IMR-90 (cell line): ENCODE results near the gene BRPF1. TPM values are rescaled to one million over a fixed set of nuclear protein-coding genes. Genes with fewer than 3 reads are reported as not detected.

Experiments
- ATAC-seq: fragments of 200-7000 bp; cut with Tn5 transposase; 2 replicates; pipeline ENCODE4 v1.9.1; 2020; ENCODE audit warnings: low read depth, mild to moderate bottlenecking, moderate library complexity
- BruUV-seq: library from RNA; stranded (reverse); fragments of 400-500 nt; replicated peaks from 2 replicates; lab custom pipeline; 2021; lab: Mats Ljungman, UMichigan
- CTCF ChIA-PET: fragments of 300-600 bp; formaldehyde crosslinking; extraction: SDS; loops from one replicate; lab custom pipeline; 2021; ENCODE audit warnings: antibody characterized with exemption; lab: Yijun Ruan, JAX
- POLR2A ChIA-PET: fragments of 300-600 bp; sonication (Branson Sonifier 250); formaldehyde crosslinking; loops from one replicate; lab custom pipeline; 2022; ENCODE audit warnings: antibody characterized with exemption; ENCODE audit not compliant: unreplicated experiment; lab: Charles Lee
- DNase-seq: peaks from one replicate; pipeline ENCODE4 v3.0.0; 2013
- H2AFZ ChIP-seq: replicated peaks from 2 replicates; pipeline ENCODE3; 2013; ENCODE audit warnings: low read length, mild to moderate bottlenecking; ENCODE audit not compliant: poor library complexity
- H2AK5ac ChIP-seq: 2 replicates; pipeline ENCODE4 v1.6.1; 2013; ENCODE audit warnings: low read depth, low read length, inconsistent platforms
- H2AK9ac ChIP-seq: replicated peaks from 2 replicates; pipeline ENCODE3; 2013; ENCODE audit warnings: mild to moderate bottlenecking, low read depth, low read length, moderate library complexity; ENCODE audit not compliant: poor library complexity
- H2BK120ac ChIP-seq: 2 replicates; pipeline ENCODE4 v1.6.1; 2013; ENCODE audit warnings: low read depth, low read length, inconsistent platforms
- H2BK15ac ChIP-seq: 3 replicates; pipeline ENCODE4 v1.6.1; 2013; ENCODE audit warnings: low read depth, low read length, inconsistent platforms
- H2BK20ac ChIP-seq: 2 replicates; pipeline ENCODE4 v1.6.1; 2013; ENCODE audit warnings: low read depth, mild to moderate bottlenecking, inconsistent platforms, low read length, moderate library complexity
- H2BK5ac ChIP-seq: 2 replicates; pipeline ENCODE4 v1.6.1; 2013; ENCODE audit warnings: mild to moderate bottlenecking, low read depth, low read length, inconsistent platforms; ENCODE audit not compliant: poor library complexity, severe bottlenecking
- H3K14ac ChIP-seq: replicated peaks from 2 replicates; pipeline ENCODE4 v1.6.1; 2013; ENCODE audit warnings: low read depth, low read length, inconsistent platforms
- H3K18ac ChIP-seq: 2 replicates; pipeline ENCODE4 v1.6.1; 2013; ENCODE audit warnings: low read depth, low read length, control low read depth
- H3K23ac ChIP-seq: 2 replicates; pipeline ENCODE4 v1.6.1; 2013; ENCODE audit warnings: low read depth, low read length, inconsistent platforms
- H3K27ac ChIP-seq: 2 replicates; pipeline ENCODE4 v1.5.1; 2013; ENCODE audit warnings: mild to moderate bottlenecking, control low read depth, low read length; ENCODE audit not compliant: insufficient read depth
- H3K27me3 ChIP-seq: 2 replicates; pipeline ENCODE4 v1.6.1; 2013; ENCODE audit warnings: low read length; ENCODE audit not compliant: control insufficient read depth, insufficient read depth
- H3K36me3 ChIP-seq: 2 replicates; pipeline ENCODE4 v1.6.1; 2013; ENCODE audit warnings: low read length, mixed read lengths; ENCODE audit not compliant: control insufficient read depth, insufficient read depth
- H3K4ac ChIP-seq: 2 replicates; pipeline ENCODE4 v1.6.1; 2013; ENCODE audit warnings: low read depth, low read length, inconsistent platforms
- H3K4me1 ChIP-seq: 2 replicates; pipeline ENCODE4 v1.6.1; 2013; ENCODE audit warnings: low read length, mixed read lengths; ENCODE audit not compliant: control insufficient read depth, insufficient read depth
- H3K4me2 ChIP-seq: 2 replicates; pipeline ENCODE4 v1.6.1; 2013; ENCODE audit warnings: low read depth, mild to moderate bottlenecking, control low read depth, low read length, moderate library complexity
- H3K4me3 ChIP-seq: 2 replicates; pipeline ENCODE4 v1.5.1; 2013; ENCODE audit warnings: low read depth, mild to moderate bottlenecking, control low read depth, low read length, moderate library complexity; ENCODE audit not compliant: insufficient read depth
- H3K56ac ChIP-seq: 2 replicates; pipeline ENCODE4 v1.6.1; 2013; ENCODE audit warnings: low read length, inconsistent platforms; ENCODE audit not compliant: insufficient read depth; ENCODE audit errors: extremely low read depth
- H3K79me1 ChIP-seq, 2 experiments: 2 replicates each; pipeline ENCODE4 v1.6.1; 2013; ENCODE audit warnings: low read length in 2 of 2, inconsistent platforms in 1 of 2, low read depth in 1 of 2
- H3K9ac ChIP-seq: 2 replicates; pipeline ENCODE4 v1.6.1; 2013; ENCODE audit warnings: low read depth, low read length, control low read depth
- H3K9me1 ChIP-seq: 2 replicates; pipeline ENCODE4 v1.6.1; 2013; ENCODE audit warnings: low read length, inconsistent platforms; ENCODE audit not compliant: insufficient read depth
- H3K9me3 ChIP-seq: 2 replicates; pipeline ENCODE4 v1.6.1; 2013; ENCODE audit warnings: low read length; ENCODE audit not compliant: control insufficient read depth, insufficient read depth
- H4K20me1 ChIP-seq: 2 replicates; pipeline ENCODE4 v1.6.1; 2013; ENCODE audit warnings: low read length, inconsistent platforms; ENCODE audit not compliant: insufficient read depth
- H4K5ac ChIP-seq: 2 replicates; pipeline ENCODE4 v1.6.1; 2013; ENCODE audit warnings: mild to moderate bottlenecking, low read depth, low read length, control low read depth
- H4K8ac ChIP-seq, 2 experiments: 2 replicates each; pipeline ENCODE4 v1.6.1; 2013; ENCODE audit warnings: low read depth in 2 of 2, low read length in 2 of 2, control low read depth in 1 of 2, inconsistent platforms in 1 of 2
- H4K91ac ChIP-seq: 2 replicates; pipeline ENCODE4 v1.6.1; 2013; ENCODE audit warnings: low read depth, low read length, inconsistent platforms; ENCODE audit not compliant: insufficient read depth
- BHLHE40 ChIP-seq: fragments of 150-350 bp; IDR thresholded peaks from 2 replicates; pipeline ENCODE4 v1.6.1; 2016; ENCODE audit warnings: mild to moderate bottlenecking, low read depth, low read length
- CHD1 ChIP-seq: IDR thresholded peaks from 2 replicates; pipeline ENCODE4 v1.6.1; 2012; ENCODE audit warnings: low read depth, low read length, improper control_type of control experiment
- CTCF ChIP-seq: conservative IDR thresholded peaks from 2 replicates; pipeline ENCODE4 v1.5.1; 2012; ENCODE audit warnings: mild to moderate bottlenecking, low read depth, low read length, improper control_type of control experiment
- MAFK ChIP-seq: IDR thresholded peaks from 2 replicates; pipeline ENCODE4 v1.6.1; 2012; ENCODE audit warnings: low read depth, low read length, improper control_type of control experiment
- MAZ ChIP-seq: IDR thresholded peaks from 2 replicates; pipeline ENCODE4 v1.6.1; 2012; ENCODE audit warnings: low read depth, mild to moderate bottlenecking, low read length, improper control_type of control experiment, moderate library complexity, borderline replicate concordance
- MXI1 ChIP-seq: IDR thresholded peaks from 2 replicates; pipeline ENCODE4 v1.6.1; 2012; ENCODE audit warnings: low read depth, mild to moderate bottlenecking, low read length, moderate library complexity, borderline replicate concordance
- NFE2L2 ChIP-seq: fragments of 150-350 bp; IDR thresholded peaks from 2 replicates; pipeline ENCODE4 v1.6.1; 2016; ENCODE audit warnings: low read depth, mild to moderate bottlenecking, low read length
- RAD21 ChIP-seq: IDR thresholded peaks from 2 replicates; pipeline ENCODE4 v1.6.1; 2012; ENCODE audit warnings: low read length, improper control_type of control experiment
- RCOR1 ChIP-seq: IDR thresholded peaks from 2 replicates; pipeline ENCODE4 v1.6.1; 2012; ENCODE audit warnings: mild to moderate bottlenecking, low read length, improper control_type of control experiment; ENCODE audit not compliant: insufficient replicate concordance
- RFX5 ChIP-seq: IDR thresholded peaks from 2 replicates; pipeline ENCODE4 v1.8.0; 2012; ENCODE audit warnings: low read depth, mild to moderate bottlenecking, low read length, moderate library complexity
- SMC3 ChIP-seq: fragments of 150-350 bp; IDR thresholded peaks from 2 replicates; pipeline ENCODE4 v1.6.1; 2016; ENCODE audit warnings: low read depth, mild to moderate bottlenecking, antibody characterized with exemption, low read length, moderate library complexity
- WGBS, 2 experiments: methylation state at CpG; one replicate each; pipeline versions ENCODE4 v1.1.5 to v1.1.7; 2013; ENCODE audit warnings: missing lambda C conversion rate in 2 of 2; ENCODE audit not compliant: insufficient read length in 1 of 2; ENCODE audit errors: extremely low coverage in 2 of 2; 5-methylcytosine and 5-hydroxymethylcytosine counted together
- dilution Hi-C: fragments of 300-500 bp; cut with HindIII; formaldehyde crosslinking; loops from one replicate; pipeline ENCODE4 v1.14.3; 2018; ENCODE audit warnings: low sequenced_read_pairs; ENCODE audit not compliant: unreplicated experiment
- in situ Hi-C: fragments of 300-500 bp; cut with MboI; formaldehyde crosslinking; loops from 3 replicates; pipeline ENCODE4 v1.14.3; 2019; ENCODE audit warnings: low sequenced_read_pairs, inconsistent platforms, mixed read lengths
- intact Hi-C: fragments of 100-400 bp; cut with micrococcal nuclease; formaldehyde crosslinking; loops from 2 replicates; pipeline ENCODE4 v1.10.0; 2022
- polyA plus RNA-seq, 3 experiments: library from polyadenylated mRNA; depleted of rRNA; stranded (reverse); fragments of >200 nt; gene quantifications; 2 replicates each; pipeline ENCODE4 v1.2.3, GENCODE V29; 2012; ENCODE audit warnings: low replicate concordance in 1 of 3
- total RNA-seq: library from RNA; depleted of rRNA; stranded (reverse); fragments of >200 nt; gene quantifications from 2 replicates; pipeline ENCODE4 v1.2.3, GENCODE V29; 2012
- TF ChIP-seq, protein P1 (sequence below): fragments of 150-350 bp; IDR thresholded peaks from 2 replicates; pipeline ENCODE4 v1.6.1; 2017; ENCODE audit warnings: mild to moderate bottlenecking, antibody characterized with exemption, low read length, low read depth
- TF ChIP-seq, protein P2 (sequence below): fragments of 150-350 bp; IDR thresholded peaks from 2 replicates; pipeline ENCODE4 v1.6.1; 2016; ENCODE audit warnings: low read depth, mild to moderate bottlenecking, low read length, moderate library complexity, borderline replicate concordance

Gene BRPF1
- total and polyA plus RNA-seq, 2 of the 4 experiments (the other 2 are of a cell fraction): 13.6 to 15.6 TPM

DNA sequence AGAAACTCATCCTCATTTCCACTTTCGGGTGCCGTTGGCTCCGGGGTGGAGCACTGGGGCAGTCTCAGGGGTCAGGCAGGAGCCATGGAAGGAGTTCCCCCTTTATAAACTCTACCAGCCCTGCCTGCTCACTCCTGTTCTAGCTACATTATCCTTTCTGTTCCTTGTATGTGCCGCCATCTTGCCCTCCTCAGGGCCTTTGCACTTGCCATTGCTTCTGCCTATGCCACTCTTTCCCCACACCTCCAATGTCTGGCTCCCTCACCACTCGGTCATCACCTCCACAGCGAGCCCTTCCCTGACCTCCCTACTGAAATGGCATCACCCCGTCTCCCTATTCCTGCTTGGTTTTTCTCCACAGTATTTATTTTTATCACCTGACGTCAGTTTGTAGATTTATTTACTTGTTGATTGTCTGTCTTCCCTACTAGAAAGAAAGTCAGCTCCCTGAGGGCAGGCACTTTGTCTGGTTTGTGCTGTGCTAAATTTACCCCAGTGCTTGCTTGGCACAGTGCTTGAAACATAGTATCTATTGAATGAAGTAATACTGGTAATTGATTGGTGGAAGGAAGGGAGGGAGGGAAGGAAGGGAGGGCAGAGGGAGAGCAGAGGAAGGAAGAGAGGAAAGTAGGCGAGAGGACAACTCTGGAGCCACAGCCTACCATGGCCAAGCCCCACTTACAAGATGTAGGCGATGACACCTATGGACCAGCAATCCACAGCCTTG is 29.4 kb downstream of the BRPF1 start:
- dilution Hi-C loops (no loop called here), in situ Hi-C loops (no loop called here), intact Hi-C loops (no loop called here)
- Histone ChIP-seq H3K9me1 (peaks cover 11% of the 10 kb centered on the region), H3K56ac (0 out of 2 replicates have a peak overlapping the region, but pooled peaks have one; percentile 6), H4K20me1 (no peaks in the 10 kb centered on the region; the same call in 1 of the 2 replicates), H3K27ac (no peak overlapping the region), H2AK5ac (no peak overlapping the region), H2AFZ (no peak overlapping the region), H2BK20ac (no peak overlapping the region), H2BK5ac (no peak overlapping the region), H2BK15ac (no peak overlapping the region), H4K5ac (no peak overlapping the region), H4K8ac (no peak overlapping the region), H3K36me3 (peaks cover 41% of the 10 kb centered on the region), H3K18ac (no peak overlapping the region), H3K4ac (no peak overlapping the region), H3K9me3 (no peaks in the 10 kb centered on the region), H3K14ac (no peak overlapping the region), H3K4me1 (no peaks in the 10 kb centered on the region), H2AK9ac (no peak overlapping the region), H3K79me1 (peaks cover 0 to 15% of the 10 kb centered on the region in 2 experiments; a peak in 3 of 4 replicates), H3K4me3 (no peak overlapping the region), H3K27me3 (no peaks in the 10 kb centered on the region), H4K91ac (no peak overlapping the region), H3K9ac (no peak overlapping the region), H2BK120ac (no peak overlapping the region), H3K23ac (no peak overlapping the region), H3K4me2 (no peak overlapping the region)
- ATAC-seq (no peak), DNase-seq (no peak)
- WGBS, 2 experiments: 98% methylated on average over 5 of the region's 10 CpGs; no CpG with 5 or more reads in 1 of the 2 experiments
- TF ChIP-seq CHD1: no peak
- no peak for TF ChIP-seq BHLHE40
- no peak for TF ChIP-seq MAFK
- no peak for TF ChIP-seq RAD21
- no peak for TF ChIP-seq MAZ
- TF ChIP-seq, protein P1, sequence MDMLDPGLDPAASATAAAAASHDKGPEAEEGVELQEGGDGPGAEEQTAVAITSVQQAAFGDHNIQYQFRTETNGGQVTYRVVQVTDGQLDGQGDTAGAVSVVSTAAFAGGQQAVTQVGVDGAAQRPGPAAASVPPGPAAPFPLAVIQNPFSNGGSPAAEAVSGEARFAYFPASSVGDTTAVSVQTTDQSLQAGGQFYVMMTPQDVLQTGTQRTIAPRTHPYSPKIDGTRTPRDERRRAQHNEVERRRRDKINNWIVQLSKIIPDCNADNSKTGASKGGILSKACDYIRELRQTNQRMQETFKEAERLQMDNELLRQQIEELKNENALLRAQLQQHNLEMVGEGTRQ: no peak
- no peak for TF ChIP-seq SMC3
- TF ChIP-seq RFX5: no peak
- TF ChIP-seq, protein P2, sequence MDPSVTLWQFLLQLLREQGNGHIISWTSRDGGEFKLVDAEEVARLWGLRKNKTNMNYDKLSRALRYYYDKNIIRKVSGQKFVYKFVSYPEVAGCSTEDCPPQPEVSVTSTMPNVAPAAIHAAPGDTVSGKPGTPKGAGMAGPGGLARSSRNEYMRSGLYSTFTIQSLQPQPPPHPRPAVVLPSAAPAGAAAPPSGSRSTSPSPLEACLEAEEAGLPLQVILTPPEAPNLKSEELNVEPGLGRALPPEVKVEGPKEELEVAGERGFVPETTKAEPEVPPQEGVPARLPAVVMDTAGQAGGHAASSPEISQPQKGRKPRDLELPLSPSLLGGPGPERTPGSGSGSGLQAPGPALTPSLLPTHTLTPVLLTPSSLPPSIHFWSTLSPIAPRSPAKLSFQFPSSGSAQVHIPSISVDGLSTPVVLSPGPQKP: no peak
- TF ChIP-seq CTCF: no peak
- TF ChIP-seq MXI1: no peak
- no peak for TF ChIP-seq NFE2L2
- TF ChIP-seq RCOR1: no peak
- CTCF ChIA-PET: no interaction called here
- POLR2A ChIA-PET: no interaction called here
- no TSS peak for BruUV-seq
